ENCODE data around the gene KRTAP4-9. TPM values are rescaled to one million over a fixed set of nuclear protein-coding genes. Genes with fewer than 3 reads are reported as not detected.
"Not testable (repeated sequence)": the region's sequence is repeated elsewhere in the genome, so short reads cannot be mapped to it uniquely, and the experiment has no call there.

Gene KRTAP4-9
- total RNA-seq, 1 donor from 2014 or later, result not detected

DNA sequence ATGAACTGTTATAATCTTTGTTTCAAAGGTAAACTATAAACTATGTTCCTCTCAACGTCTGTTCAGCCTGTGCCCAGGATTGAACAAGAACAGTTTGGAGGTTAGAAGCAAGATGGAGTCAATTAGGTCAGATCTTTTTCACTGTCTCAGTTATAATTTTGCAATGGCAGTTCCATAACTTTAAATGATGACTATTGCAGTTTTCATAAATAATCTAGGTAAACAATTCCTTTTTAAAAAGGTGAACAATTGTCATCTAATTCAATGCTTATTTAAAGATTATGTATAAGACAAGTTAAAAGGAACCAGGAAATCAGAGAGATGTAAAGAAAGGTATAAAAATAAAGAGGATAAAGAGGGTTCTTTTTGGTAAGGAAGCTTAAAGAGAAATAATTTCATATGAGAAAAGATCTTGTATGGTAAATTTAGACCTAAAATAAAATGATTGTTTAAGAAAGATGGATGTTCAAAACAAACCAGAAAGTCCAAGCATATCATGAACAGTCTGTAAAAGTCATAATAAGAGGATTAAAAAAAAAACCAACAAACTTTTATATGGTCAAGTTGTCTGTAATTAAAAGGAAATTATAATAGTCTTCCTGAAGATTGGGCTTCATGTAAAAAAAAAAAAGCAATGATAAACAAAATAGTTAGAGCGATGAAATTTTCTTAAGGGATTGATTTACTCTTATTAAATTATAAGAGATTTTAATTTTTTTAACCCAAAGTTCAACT, 6.1 kb downstream of the KRTAP4-9 start:
- H3K9me3 Mint-ChIP-seq, result peaks cover 17% of the 10 kb centered on the region

GRCh38 chr17:41116297-41116696, 11.1 kb downstream of the KRTAP4-9 start:
- no peak overlapping the region for H3K4me3 ChIP-seq
- no peaks in the 10 kb centered on the region for H3K27me3 ChIP-seq
- peaks cover 5% of the 10 kb centered on the region for H3K36me3 ChIP-seq
- no peaks in the 10 kb centered on the region for H3K79me2 ChIP-seq (ENCODE audit: low read depth)
- peaks cover 10% of the 10 kb centered on the region for H3K9me3 Mint-ChIP-seq
- H3K27ac ChIP-seq, result no peak overlapping the region
- no peaks in the 10 kb centered on the region for H3K4me1 Mint-ChIP-seq
- peaks cover 19% of the 10 kb centered on the region for H3K9me3 ChIP-seq (ENCODE audit: low read depth)
- no peak overlapping the region for H3K9ac ChIP-seq
- H3K27ac Mint-ChIP-seq, result no peak overlapping the region
- H3K36me3 Mint-ChIP-seq, result no peaks in the 10 kb centered on the region
- DNase-seq (ENCODE audit: low spot score), result no peak
- no peak overlapping the region for H3K4me2 ChIP-seq
- H3K27me3 Mint-ChIP-seq (ENCODE audit: insufficient read depth, low read depth), result peaks cover 3% of the 10 kb centered on the region
- H4K20me1 ChIP-seq (ENCODE audit: low read depth), result no peaks in the 10 kb centered on the region
- no peak overlapping the region for H2AFZ ChIP-seq (replicated peaks)
- TF ChIP-seq CTCF (IDR thresholded peaks at IDR 0.05), result no peak
- TF ChIP-seq EZH2phosphoT487 (IDR thresholded peaks at IDR 0.05), result no peak
- TF ChIP-seq EZH2 (IDR thresholded peaks at IDR 0.05), result no peak
- no peak overlapping the region for H3K4me3 Mint-ChIP-seq
- no peaks in the 10 kb centered on the region for H3F3A ChIP-seq (ENCODE audit: low read depth)
- H3K4me1 ChIP-seq, result no peaks in the 10 kb centered on the region

More for the DNA sequence above, 6.1 kb downstream of the KRTAP4-9 start:
- no peak overlapping the region for H3K27ac ChIP-seq
- no peak overlapping the region for H3K4me2 ChIP-seq
- H3K9ac ChIP-seq, result no peak overlapping the region
- H3F3A ChIP-seq (ENCODE audit: low read depth), result no peaks in the 10 kb centered on the region
- H3K27me3 Mint-ChIP-seq (ENCODE audit: insufficient read depth, low read depth), result no peaks in the 10 kb centered on the region
- H3K4me3 Mint-ChIP-seq, result no peak overlapping the region
- H3K4me3 ChIP-seq, result no peak overlapping the region
- H2AFZ ChIP-seq (replicated peaks), result no peak overlapping the region
- H3K36me3 Mint-ChIP-seq, result no peaks in the 10 kb centered on the region
- H3K27ac Mint-ChIP-seq, result no peak overlapping the region
- no peaks in the 10 kb centered on the region for H3K4me1 Mint-ChIP-seq
- peaks cover 12% of the 10 kb centered on the region for H3K36me3 ChIP-seq
- H3K79me2 ChIP-seq (ENCODE audit: low read depth), result no peaks in the 10 kb centered on the region
- H3K27me3 ChIP-seq, result no peaks in the 10 kb centered on the region
- DNase-seq (ENCODE audit: low spot score), result no peak
- H3K9me3 ChIP-seq (ENCODE audit: low read depth), result peaks cover 23% of the 10 kb centered on the region
- no peaks in the 10 kb centered on the region for H3K4me1 ChIP-seq
- TF ChIP-seq CTCF (IDR thresholded peaks at IDR 0.05), result no peak
- no peak for TF ChIP-seq EZH2phosphoT487 (IDR thresholded peaks at IDR 0.05)
- TF ChIP-seq EZH2 (IDR thresholded peaks at IDR 0.05), result no peak
- H4K20me1 ChIP-seq (ENCODE audit: low read depth), result no peaks in the 10 kb centered on the region

- H3K36me3 Mint-ChIP-seq; H3K4me3 Mint-ChIP-seq; H3K27ac ChIP-seq; H3K4me1 Mint-ChIP-seq; H3K4me2 ChIP-seq; DNase-seq (ENCODE audit: low spot score); H3K79me2 ChIP-seq (ENCODE audit: low read depth); H3K27me3 ChIP-seq; H4K20me1 ChIP-seq (ENCODE audit: low read depth); H3K27me3 Mint-ChIP-seq (ENCODE audit: insufficient read depth, low read depth); H3K4me3 ChIP-seq; H3K36me3 ChIP-seq; H3F3A ChIP-seq (ENCODE audit: low read depth); H3K4me1 ChIP-seq; H2AFZ ChIP-seq (replicated peaks); H3K9me3 ChIP-seq (ENCODE audit: low read depth); H3K9me3 Mint-ChIP-seq; H3K9ac ChIP-seq: not testable (repeated sequence)
- H3K27ac Mint-ChIP-seq, result peak within 1 kb of the TSS; percentile 5
Observed at GRCh38 chr17:41117846-41118386, 12.7 kb downstream of the KRTAP4-9 start, which contains the start of gene KRTAP4-11. KRTAP4-11 (minus strand) TSS chr17:41118373; CDS start chr17:41118315, 58 bp downstream.

DNA sequence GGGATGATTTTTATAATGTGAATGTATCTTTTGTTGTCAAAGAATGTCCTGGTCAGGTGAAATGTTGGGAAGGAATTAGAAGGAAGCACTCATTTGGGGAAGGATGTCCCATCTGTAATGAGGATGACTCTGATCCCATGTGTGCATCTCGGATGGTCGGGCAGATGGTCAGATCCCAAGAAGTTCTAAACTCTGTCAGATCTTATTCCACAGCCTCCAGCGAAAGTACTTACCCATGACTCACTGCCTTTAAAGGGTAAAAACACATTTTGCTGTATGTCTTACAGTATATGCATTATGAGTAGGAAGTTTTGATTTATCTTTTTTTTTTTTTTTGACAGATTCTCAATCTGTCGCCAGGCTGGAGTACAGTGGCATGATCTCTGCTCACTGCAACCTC, 13.5 kb downstream of the KRTAP4-9 start:
- no peaks in the 10 kb centered on the region for H4K20me1 ChIP-seq (ENCODE audit: low read depth)
- no peaks in the 10 kb centered on the region for H3K36me3 ChIP-seq
- H3K4me3 ChIP-seq, result no peak overlapping the region
- Mint-ChIP-seq H3K36me3 (no peaks in the 10 kb centered on the region), H3K4me3 (no peak overlapping the region), H3K27me3 (ENCODE audit: insufficient read depth, low read depth) (peaks cover 5% of the 10 kb centered on the region), H3K4me1 (peaks cover 5% of the 10 kb centered on the region), H3K27ac (no peak overlapping the region), H3K9me3 (peaks cover 5% of the 10 kb centered on the region)
- no peaks in the 10 kb centered on the region for H3K27me3 ChIP-seq
- H3K79me2 ChIP-seq (ENCODE audit: low read depth), result no peaks in the 10 kb centered on the region
- H3K4me2 ChIP-seq, result no peak overlapping the region
- H3K4me1 ChIP-seq, result no peaks in the 10 kb centered on the region
- no peak overlapping the region for H2AFZ ChIP-seq (replicated peaks)
- no peak for DNase-seq (ENCODE audit: low spot score)
- H3K9me3 ChIP-seq (ENCODE audit: low read depth), result no peaks in the 10 kb centered on the region
- TF ChIP-seq EZH2 (IDR thresholded peaks at IDR 0.05) (no peak), CTCF (IDR thresholded peaks at IDR 0.05) (no peak), EZH2phosphoT487 (IDR thresholded peaks at IDR 0.05) (no peak)
- H3K27ac ChIP-seq, result no peak overlapping the region
- H3K9ac ChIP-seq, result no peak overlapping the region
- H3F3A ChIP-seq (ENCODE audit: low read depth), result no peaks in the 10 kb centered on the region

- not testable (repeated sequence) for H3K9me3 ChIP-seq (ENCODE audit: low read depth); DNase-seq (ENCODE audit: low spot score); H3K36me3 Mint-ChIP-seq; H3K4me1 Mint-ChIP-seq; H3K9me3 Mint-ChIP-seq; H3K9ac ChIP-seq; H3K4me3 ChIP-seq; H3K27me3 Mint-ChIP-seq (ENCODE audit: insufficient read depth, low read depth); H3K27ac Mint-ChIP-seq; H2AFZ ChIP-seq (replicated peaks); H3K36me3 ChIP-seq; H3K4me2 ChIP-seq; H3F3A ChIP-seq (ENCODE audit: low read depth); H3K79me2 ChIP-seq (ENCODE audit: low read depth); H3K27me3 ChIP-seq; H3K4me1 ChIP-seq; H3K27ac ChIP-seq; H4K20me1 ChIP-seq (ENCODE audit: low read depth); H3K4me3 Mint-ChIP-seq
Observed at GRCh38 chr17:41119696-41120690, 14.8 kb downstream of the KRTAP4-9 start.
